Ishikawa (cell line): Measurements from ENCODE around the gene COG1.

Source experiments
- CEBPB ChIP-seq: IDR thresholded peaks from 2 replicates; pipeline ENCODE4 v1.6.1; 2012
- CREB1 ChIP-seq: IDR thresholded peaks from 2 replicates; pipeline ENCODE4 v1.6.1; 2012; ENCODE audit warnings: low read depth
- EGR1 ChIP-seq: IDR thresholded peaks from 2 replicates; pipeline ENCODE4 v1.6.1; 2012
- EP300 ChIP-seq: IDR thresholded peaks from 2 replicates; pipeline ENCODE4 v1.6.1; 2012; ENCODE audit warnings: borderline replicate concordance
- FOXM1 ChIP-seq: IDR thresholded peaks from 2 replicates; pipeline ENCODE4 v1.6.1; 2012; ENCODE audit warnings: low read depth, borderline replicate concordance
- TAF1 ChIP-seq: IDR thresholded peaks from 2 replicates; pipeline ENCODE4 v1.6.1; 2012; ENCODE audit warnings: low read depth, mild to moderate bottlenecking
- YY1 ChIP-seq: IDR thresholded peaks from 2 replicates; pipeline ENCODE4 v1.6.1; 2012; ENCODE audit warnings: low read depth
- TF ChIP-seq, protein P1 (sequence below): IDR thresholded peaks from 2 replicates; pipeline ENCODE4 v1.6.1; 2012
- TF ChIP-seq, protein P2 (sequence below): IDR thresholded peaks from 2 replicates; pipeline ENCODE4 v1.6.1; 2012

- TF ChIP-seq, protein P1, sequence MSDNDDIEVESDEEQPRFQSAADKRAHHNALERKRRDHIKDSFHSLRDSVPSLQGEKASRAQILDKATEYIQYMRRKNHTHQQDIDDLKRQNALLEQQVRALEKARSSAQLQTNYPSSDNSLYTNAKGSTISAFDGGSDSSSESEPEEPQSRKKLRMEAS: no peak
- TF ChIP-seq YY1 (no peak), EP300 (no peak), FOXM1 (no peak), TAF1 (no peak), CREB1 (no peak), EGR1 (no peak), CEBPB (no peak)
- TF ChIP-seq, protein P2, sequence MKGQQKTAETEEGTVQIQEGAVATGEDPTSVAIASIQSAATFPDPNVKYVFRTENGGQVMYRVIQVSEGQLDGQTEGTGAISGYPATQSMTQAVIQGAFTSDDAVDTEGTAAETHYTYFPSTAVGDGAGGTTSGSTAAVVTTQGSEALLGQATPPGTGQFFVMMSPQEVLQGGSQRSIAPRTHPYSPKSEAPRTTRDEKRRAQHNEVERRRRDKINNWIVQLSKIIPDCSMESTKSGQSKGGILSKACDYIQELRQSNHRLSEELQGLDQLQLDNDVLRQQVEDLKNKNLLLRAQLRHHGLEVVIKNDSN: no peak
Observed at GRCh38 chr17:73237714-73238113, 44.9 kb downstream of the COG1 start.
